Stimulated activated CD4-positive, alpha-beta T cell treated with anti-CD3 and anti-CD28 coated beads, TNF-alpha, amount 100 ng/mL, for 48 hours (primary cell): ENCODE measurements around the gene EIF4H.
"Not testable (repeated sequence)": the region's sequence is repeated elsewhere in the genome, so short reads cannot be mapped to it uniquely, and the experiment has no call there.

Source experiments
- DNase-seq, 3 donors: peaks; one replicate each; pipeline ENCODE4 v3.0.0-alpha.2; 2020; ENCODE audit warnings: low read depth in 3 of 3

EIF4H gene

DNA sequence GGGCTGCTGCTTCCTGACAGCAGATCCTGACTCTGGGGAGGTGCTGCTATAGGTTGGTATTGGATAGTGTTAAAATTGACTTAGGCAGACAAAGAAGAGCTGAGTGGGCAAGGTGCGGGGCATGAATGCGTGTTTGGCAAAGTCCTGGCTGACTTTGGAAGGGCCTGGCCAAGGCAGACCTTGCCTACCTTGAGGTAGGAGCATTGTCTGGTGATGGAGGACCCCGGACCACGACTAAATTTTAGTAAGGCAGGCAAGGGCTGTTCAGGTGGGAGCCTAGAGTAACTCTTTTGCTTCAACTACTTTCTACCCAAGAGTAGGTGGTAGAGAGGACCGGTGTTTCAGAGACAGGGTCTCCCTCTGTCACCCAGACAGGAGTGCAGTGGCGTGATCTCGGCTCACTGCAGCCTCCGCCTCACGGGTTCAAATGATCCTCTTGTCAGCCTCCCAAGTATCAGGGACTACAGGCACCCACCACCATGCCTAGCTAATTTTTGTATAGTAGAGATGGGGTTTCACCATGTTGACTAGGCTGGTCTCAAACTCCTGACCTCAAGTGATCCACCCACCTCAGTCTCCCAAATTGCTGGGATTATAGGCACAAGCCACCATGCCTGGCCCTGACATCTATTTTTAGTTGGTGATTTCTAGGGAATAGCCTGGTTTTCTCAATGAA lies 23.4 kb downstream of the EIF4H start:
- no peak for DNase-seq

GRCh38 chr7:74199551-74200355 lies 25.6 kb downstream of the EIF4H start:
- no peak for DNase-seq

DNA sequence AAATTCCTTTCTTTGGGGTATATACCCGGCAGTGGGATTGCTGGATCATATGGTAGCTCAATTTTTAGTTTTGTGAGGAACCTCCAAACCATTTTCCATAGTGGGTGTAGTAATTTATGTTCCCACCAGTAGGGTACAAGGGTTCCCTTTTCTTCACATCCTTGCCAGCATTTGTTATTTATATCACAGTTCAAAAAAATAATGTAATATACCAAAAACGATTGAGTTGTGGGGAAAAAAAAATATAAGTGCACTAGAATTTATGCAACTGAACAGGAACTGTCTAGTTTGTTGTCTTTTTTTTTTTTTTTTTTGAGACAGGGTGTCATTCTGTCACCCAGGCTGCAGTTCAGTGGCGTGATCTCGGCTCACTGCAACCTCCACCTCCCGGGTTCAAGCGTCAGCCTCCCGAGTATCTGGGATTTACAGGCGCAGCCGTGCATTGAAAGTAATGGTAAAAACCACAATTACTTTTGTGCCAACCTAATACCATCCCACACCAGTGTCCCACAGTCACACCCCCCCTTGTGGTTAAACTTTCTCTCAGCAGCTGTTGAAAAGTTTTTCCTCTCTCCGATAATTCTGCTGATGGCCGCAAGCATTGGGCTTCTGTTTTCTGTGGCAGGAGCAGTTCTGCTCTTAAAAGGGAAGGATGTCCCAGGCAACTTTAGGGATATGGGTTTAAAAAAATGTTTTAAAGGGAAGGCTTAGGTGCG lies 28.8 kb downstream of the EIF4H start:
- DNase-seq, result no peak

- no peak for DNase-seq
Observed at GRCh38 chr7:74203956-74204618, 29.9 kb downstream of the EIF4H start.

DNA sequence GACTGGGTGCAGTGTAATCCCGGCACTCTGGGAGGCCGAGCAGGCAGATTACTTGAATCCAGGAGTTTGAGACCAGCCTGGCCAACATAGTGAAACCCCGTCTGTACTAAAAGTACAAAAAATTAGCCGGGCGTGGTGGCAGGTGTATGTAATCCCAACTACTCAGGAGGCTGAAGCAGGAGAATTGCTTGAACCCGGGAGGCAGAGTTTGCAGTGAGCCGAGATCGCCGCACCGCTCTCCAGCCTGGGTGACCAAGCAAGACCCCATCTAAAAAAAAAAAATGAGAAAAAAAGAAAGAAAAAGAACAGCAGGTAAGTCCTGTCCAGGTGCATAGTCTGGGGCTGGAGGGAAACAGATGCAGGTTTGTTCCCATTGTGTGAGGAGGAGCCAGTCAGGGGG lies 31.9 kb downstream of the EIF4H start:
- DNase-seq, result not testable (repeated sequence)

DNA sequence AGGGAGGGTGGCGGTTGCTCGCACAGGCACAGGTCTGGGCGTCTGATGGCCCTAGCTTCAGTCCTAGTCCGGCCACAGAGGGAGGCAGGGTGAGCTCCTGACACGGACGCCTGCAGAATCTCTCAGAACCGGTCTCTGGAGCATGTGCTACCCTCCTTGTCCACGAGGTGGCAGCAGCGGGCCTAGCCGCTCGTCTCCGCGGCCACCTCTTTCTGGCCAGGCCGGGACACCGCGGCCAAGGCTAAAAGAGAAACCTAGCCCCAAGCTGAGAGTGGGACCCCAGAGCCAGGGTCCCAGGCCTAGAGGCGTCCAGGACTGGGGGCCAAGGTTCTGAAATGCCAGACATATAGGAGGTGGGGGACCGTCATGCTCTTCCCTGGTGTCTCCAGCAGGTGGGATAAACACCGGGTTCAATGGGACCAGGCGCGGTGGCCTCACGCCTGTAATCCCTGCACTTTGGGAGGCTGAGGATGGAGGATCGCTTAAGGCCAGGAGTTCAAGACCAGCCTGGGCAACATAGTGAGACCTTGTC lies 32.5 kb downstream of the EIF4H start:
- peak; percentile 54 to 73 (median 63) for DNase-seq

GRCh38 chr7:74207586-74207985 lies 33.4 kb downstream of the EIF4H start:
- no peak for DNase-seq

DNA sequence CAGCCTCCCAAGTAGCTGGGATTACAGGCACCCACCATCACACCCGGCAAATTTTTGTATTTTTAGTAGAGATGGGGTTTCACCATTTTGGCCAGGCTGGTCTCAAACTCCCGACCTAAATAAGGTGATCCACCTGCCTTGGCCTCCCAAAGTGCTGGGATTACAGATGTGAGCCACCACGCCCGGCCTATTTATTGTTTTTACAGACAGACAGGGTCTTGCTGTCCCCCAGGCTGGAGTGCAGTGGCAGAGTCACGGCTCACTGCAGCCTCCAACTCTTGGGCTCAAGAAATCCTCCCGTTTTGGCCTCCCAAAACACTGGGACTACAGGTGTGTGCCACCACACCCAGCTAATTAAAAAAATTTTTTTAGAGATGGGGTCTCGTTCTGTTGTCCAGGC lies 34.1 kb downstream of the EIF4H start:
- DNase-seq, result not testable (repeated sequence)

- no peak for DNase-seq
Observed at GRCh38 chr7:74212661-74213060, 38.5 kb downstream of the EIF4H start.

DNA sequence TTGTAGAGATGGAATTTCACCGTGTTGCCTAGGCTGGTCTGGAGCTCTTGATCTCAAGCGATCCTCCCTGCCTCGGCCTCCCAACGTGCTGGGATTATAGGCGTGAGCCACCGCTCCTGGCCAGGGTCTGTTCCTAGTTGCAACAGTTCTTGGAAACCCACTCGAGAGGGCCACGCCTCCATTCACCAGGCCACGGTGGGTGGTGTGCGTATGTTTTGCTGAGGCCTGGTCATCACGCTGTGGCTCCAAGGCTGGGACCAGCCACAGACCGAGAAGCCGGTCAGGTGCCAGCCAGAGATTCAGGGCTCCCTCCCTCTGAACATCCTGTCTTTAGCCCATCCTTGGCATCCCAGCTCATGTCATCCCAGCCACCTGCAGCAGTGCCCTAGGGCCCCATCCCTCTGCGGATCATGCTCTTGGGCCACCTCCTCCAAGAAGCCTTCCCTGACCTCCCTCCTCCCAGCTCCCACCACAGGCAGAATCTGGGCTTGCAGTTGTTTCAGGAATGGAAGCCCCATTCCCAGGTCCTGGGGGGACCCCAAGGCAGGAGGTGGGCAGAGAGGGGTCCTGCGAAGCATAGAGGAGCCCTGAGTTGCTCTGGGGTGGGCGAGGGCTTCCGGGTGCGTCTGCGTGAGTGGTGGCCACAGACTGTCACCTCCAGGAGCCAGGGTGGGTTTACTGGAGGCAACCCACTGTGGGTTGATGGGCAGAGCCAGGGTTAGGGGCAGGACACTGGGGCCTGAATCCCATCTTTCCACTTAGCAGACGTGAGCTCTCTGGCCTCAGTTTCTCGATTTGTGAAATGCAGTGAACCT lies 40.9 kb downstream of the EIF4H start:
- DNase-seq, result no peak

DNA sequence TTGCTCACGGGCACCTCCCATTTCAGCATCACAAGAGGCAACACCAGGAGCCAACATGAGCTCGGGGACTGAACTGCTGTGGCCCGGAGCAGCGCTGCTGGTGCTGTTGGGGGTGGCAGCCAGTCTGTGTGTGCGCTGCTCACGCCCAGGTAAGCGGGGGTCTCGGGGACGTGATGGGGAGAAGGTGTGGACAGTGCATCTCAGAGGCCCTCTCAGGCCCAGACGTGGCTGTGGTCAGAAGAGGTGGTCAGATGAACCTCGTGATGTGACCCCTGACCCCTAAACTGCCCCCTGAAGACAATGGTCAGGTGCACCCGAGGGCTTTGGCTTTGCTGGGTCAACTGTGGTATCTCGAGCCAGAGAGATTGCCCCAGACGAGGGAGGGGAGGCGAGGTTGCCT lies 41.8 kb downstream of the EIF4H start:
- DNase-seq, result no peak

DNA sequence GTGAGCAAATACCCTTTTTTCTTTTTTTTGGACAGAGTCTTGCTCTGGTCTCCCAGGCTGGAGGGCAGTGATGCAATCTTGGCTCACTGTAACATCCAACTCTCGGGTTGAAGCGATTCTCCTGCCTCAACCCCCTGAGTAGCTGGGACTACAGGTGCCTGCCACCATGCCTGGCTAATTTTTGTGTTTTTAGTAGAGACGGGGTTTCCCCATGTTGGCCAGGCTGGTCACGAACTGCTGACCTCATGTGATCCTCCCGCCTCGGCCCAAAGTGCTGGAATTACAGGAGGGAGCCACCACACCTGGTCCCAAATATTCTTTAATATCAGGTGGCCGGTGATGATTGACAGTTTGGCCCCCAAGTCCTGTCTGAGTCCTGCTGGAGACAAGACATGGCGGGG lies 42.2 kb downstream of the EIF4H start:
- DNase-seq, result no peak

DNA sequence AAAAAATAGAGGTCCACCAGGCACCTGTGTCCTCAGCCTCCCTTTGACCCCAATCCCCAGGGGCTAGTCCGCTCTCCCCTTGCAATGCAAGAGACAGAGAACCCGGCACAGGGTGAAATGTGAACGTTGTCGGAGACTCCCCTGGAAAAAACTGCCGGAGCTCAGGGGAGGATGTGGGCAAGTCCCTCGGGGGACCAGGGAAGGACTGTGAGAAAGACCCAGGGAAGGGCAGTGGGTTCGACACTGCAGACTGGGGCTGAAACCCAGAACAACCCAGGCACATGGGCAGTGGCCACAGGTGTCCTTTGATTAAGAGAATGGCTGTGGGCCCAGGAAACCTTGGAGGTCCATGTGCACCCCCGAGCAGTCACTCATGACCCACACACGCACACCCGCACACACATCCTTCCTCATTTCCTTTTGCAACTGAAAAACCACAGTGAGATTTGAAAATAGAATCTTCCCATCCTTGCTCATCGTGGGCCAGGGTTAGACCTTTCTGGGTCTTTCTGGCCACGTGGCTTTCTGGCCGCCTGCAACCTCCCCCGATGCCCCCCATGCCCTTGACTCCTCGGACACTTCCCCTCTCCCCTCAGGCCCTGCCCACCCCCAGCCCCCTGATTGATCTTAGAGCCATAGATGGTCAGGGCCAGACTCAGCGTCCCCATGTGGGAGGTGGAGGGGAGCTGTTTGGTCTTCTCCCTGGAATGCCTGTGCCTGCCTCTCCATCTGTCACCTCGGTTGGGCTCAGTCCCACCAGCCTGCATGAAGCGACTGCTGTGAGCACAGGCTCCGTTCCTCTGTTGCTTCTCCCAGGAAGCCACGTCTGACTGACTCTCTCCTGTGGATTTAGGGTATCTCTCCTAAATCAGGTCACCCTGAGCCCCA lies 43.5 kb downstream of the EIF4H start:
- DNase-seq, result no peak

GRCh38 chr7:74218343-74218698 lies 44.2 kb downstream of the EIF4H start:
- DNase-seq, result no peak

- DNase-seq, result no peak
Observed at GRCh38 chr7:74219416-74219815, 45.3 kb downstream of the EIF4H start.

- no peak for DNase-seq
Observed at GRCh38 chr7:74220229-74220628, 46.1 kb downstream of the EIF4H start.

- no peak for DNase-seq
Observed at GRCh38 chr7:74221713-74222112, 47.6 kb downstream of the EIF4H start.

DNA sequence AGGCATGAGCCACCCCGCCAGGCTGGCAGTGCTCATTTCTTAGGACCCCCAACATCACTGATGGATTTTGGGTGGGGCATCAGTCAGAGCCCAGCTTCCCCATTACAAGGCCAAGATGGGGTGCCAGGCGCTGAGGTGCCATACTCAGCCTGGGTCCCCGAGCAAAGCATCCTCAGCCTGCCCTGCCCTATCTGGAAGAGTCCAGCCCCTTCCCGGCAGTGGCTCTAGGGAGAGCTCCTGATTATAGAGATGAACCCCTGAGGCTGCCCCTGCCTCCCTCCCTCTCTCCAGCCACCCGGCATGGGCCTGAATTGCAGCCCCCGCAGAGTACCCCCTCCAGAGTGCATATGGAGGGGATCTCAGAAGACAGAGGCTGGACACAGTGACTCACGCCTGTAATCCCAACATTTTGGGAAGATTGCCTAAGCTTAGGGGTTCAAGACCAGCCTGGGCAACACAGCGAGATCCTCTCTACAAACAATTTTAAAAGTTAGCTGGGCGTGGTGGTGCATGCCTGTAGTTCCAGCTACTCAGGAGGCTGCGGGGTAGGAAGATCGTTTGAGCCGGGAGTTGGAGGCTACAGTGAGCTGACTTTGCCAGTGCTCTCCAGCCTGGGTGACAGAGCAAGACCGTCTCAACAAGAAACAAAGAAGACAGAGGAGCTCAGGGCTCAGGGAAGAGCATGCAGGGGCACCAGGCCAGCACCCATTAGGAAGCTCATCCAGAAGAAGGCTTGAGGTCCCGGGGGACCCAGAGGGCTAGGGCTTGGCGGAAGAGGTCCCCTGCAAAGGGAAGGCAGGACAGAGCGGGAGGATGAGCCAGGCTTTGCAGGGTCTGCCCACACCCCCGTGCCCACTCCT lies 48.9 kb downstream of the EIF4H start:
- no peak for DNase-seq
